HepG2 (cell line): Measurements from ENCODE around the gene TULP4. TPM values are rescaled to one million over a fixed set of nuclear protein-coding genes. Genes with fewer than 3 reads are reported as not detected.

Source experiments
- ATAC-seq: fragments of 200-7000 bp; cut with Tn5 transposase; 3 replicates; pipeline ENCODE4 v1.9.1; 2020; ENCODE audit warnings: mild to moderate bottlenecking, moderate library complexity
- BruUV-seq: library from RNA; stranded (reverse); fragments of 400-500 nt; replicated peaks from 2 replicates; lab custom pipeline; 2021; lab: Mats Ljungman, UMichigan
- CTCF ChIA-PET: fragments of 300-600 bp; formaldehyde crosslinking; extraction: SDS; loops from one replicate; lab custom pipeline; 2021; ENCODE audit warnings: low total read pairs, inconsistent platforms, low intra/inter-chr PET ratio; lab: Yijun Ruan, JAX
- POLR2A ChIA-PET: fragments of 350-600 bp; sonication (Branson Sonifier 250); formaldehyde crosslinking; loops from one replicate; lab custom pipeline; 2020; ENCODE audit warnings: antibody characterized with exemption, inconsistent platforms; lab: Yijun Ruan, JAX
- DNase-seq: peaks from one replicate; pipeline ENCODE4 v3.0.0-alpha.2; 2015; ENCODE audit warnings: low spot score
- FAIRE-seq: peaks from 3 replicates; lab custom pipeline; 2011; peaks lifted over from hg19 to GRCh38; lab: Jason Lieb, UNC
- H2AFZ ChIP-seq: one replicate; pipeline ENCODE4 v1.6.1; 2011; ENCODE audit warnings: low read length, inconsistent platforms
- H3K27ac ChIP-seq: fragments of 300-600 bp; 3 replicates; pipeline ENCODE4 v1.8.0; 2011; ENCODE audit warnings: mixed run types, mild to moderate bottlenecking, mixed read lengths, low read length, inconsistent platforms; ENCODE audit not compliant: insufficient read depth; ENCODE audit errors: extremely low read length
- H3K27me3 ChIP-seq, 2 experiments: fragments of 200-600 bp in 1 of 2; 2 replicates in 1 of 2; 3 replicates in 1 of 2; pipeline versions ENCODE4 v1.6.0 to v1.8.0; 2011; ENCODE audit warnings: low read length in 2 of 2, mild to moderate bottlenecking in 2 of 2, moderate library complexity in 2 of 2, inconsistent platforms in 1 of 2; ENCODE audit not compliant: insufficient read depth in 2 of 2, control insufficient read depth in 1 of 2
- H3K36me3 ChIP-seq, 2 experiments: fragments of 200-600 bp in 1 of 2; replicated peaks in 1 of 2; 2 replicates in 1 of 2; 3 replicates in 1 of 2; pipeline versions ENCODE4 v1.5.1 to v1.8.0; 2011; ENCODE audit warnings: low read length in 2 of 2, inconsistent platforms in 1 of 2; ENCODE audit not compliant: insufficient read depth in 2 of 2, control insufficient read depth in 1 of 2
- H3K4me1 ChIP-seq: 2 replicates; pipeline ENCODE4 v1.5.1; 2012; ENCODE audit warnings: low read length, inconsistent platforms; ENCODE audit not compliant: insufficient read depth
- H3K4me2 ChIP-seq: 2 replicates; pipeline ENCODE4 v1.6.0; 2011; ENCODE audit warnings: low read depth, low read length, inconsistent platforms
- H3K4me3 ChIP-seq, 3 experiments: fragments of 200-600 bp in 1 of 3; sonication (generic), shearing (Covaris generic) in 1 of 3; replicated peaks in 1 of 3; 2 replicates each; pipeline ENCODE4 v1.5.1; 2011 to 2016; ENCODE audit warnings: low read length in 3 of 3, inconsistent platforms in 2 of 3, low read depth in 2 of 3, mild to moderate bottlenecking in 2 of 3, control low read depth in 1 of 3, mixed read lengths in 1 of 3; ENCODE audit not compliant: insufficient read depth in 1 of 3
- H3K79me2 ChIP-seq: one replicate; pipeline ENCODE4 v1.6.1; 2011; ENCODE audit warnings: low read length, inconsistent platforms; ENCODE audit not compliant: insufficient read depth
- H3K9ac ChIP-seq: 2 replicates; pipeline ENCODE4 v1.6.0; 2011; ENCODE audit warnings: mild to moderate bottlenecking, low read depth, low read length, inconsistent platforms; ENCODE audit not compliant: insufficient read depth
- H3K9me3 ChIP-seq: 2 replicates; pipeline ENCODE4 v1.5.1; 2012; ENCODE audit warnings: mild to moderate bottlenecking, low read length
- H4K20me1 ChIP-seq: 2 replicates; pipeline ENCODE4 v1.6.0; 2011; ENCODE audit warnings: inconsistent platforms, mild to moderate bottlenecking, low read length, moderate library complexity; ENCODE audit not compliant: insufficient read depth
- ARNT ChIP-seq: fragments of 450-650 bp; IDR thresholded peaks from 2 replicates; pipeline ENCODE4 v1.6.1; 2017
- FIP1L1 ChIP-seq: fragments of 200-400 bp; formaldehyde crosslinking; IDR thresholded peaks from 2 replicates; pipeline ENCODE4 v1.6.1; 2018; ENCODE audit warnings: low read depth, mild to moderate bottlenecking, low read length, moderate library complexity, borderline replicate concordance; ENCODE audit not compliant: insufficient read depth
- HNRNPL ChIP-seq: fragments of 200-400 bp; formaldehyde crosslinking; IDR thresholded peaks from 2 replicates; pipeline ENCODE4 v1.6.1; 2017; ENCODE audit warnings: mild to moderate bottlenecking, low read depth, low read length
- POLR2G ChIP-seq: fragments of 200-400 bp; formaldehyde crosslinking; IDR thresholded peaks from 2 replicates; pipeline ENCODE4 v1.6.1; 2018; ENCODE audit warnings: mild to moderate bottlenecking, low read depth, low read length, moderate library complexity
- SCMH1 ChIP-seq: sonication (generic); formaldehyde crosslinking; IDR thresholded peaks from 2 replicates; pipeline ENCODE4 v1.9.0; 2021; ENCODE audit warnings: missing genetic modification reagents, mild to moderate bottlenecking, borderline replicate concordance
- WGBS: methylation state at CpG from one replicate; pipeline ENCODE4 v1.1.6; 2017; ENCODE audit warnings: low lambda C conversion rate; 5-methylcytosine and 5-hydroxymethylcytosine counted together
- in situ Hi-C: cut with HindIII; loops from 2 replicates; pipeline ENCODE4 v1.10.0; 2017; ENCODE audit warnings: low pct_unique_long_range_greater_than_20kb; ENCODE audit not compliant: extremely low pct_ligation_motif_present
- intact Hi-C: fragments of 100-400 bp; cut with micrococcal nuclease; formaldehyde crosslinking; loops from one replicate; pipeline ENCODE4 v1.10.0; 2022; ENCODE audit not compliant: unreplicated experiment
- polyA plus RNA-seq, 8 experiments: library from polyadenylated mRNA; depleted of rRNA in 3 of 8; stranded (reverse) in 7 of 8; unstranded in 1 of 8; fragments of >200 nt; fragmentation: Illumina TruSeq in 4 of 8; extraction: Trizol in 4 of 8; gene quantifications; 2 replicates each; pipeline versions ENCODE4 v1.2.1 to v1.2.3, GENCODE V29; 2011 to 2016; ENCODE audit warnings: low read depth in 4 of 8, missing spikeins in 1 of 8, mixed read lengths in 1 of 8; ENCODE audit not compliant: insufficient read depth in 1 of 8
- total RNA-seq, 5 experiments: library from RNA; depleted of rRNA; stranded (reverse); fragments of >200 nt; fragmentation: Illumina TruSeq; extraction: Trizol; gene quantifications; 2 replicates each; pipeline ENCODE4 v1.2.3, GENCODE V29; 2016; ENCODE audit warnings: low read depth in 1 of 5
- TF ChIP-seq, protein P1 (sequence below): sonication (generic); formaldehyde crosslinking; IDR thresholded peaks from 2 replicates; pipeline ENCODE4 v1.4.0; 2020; ENCODE audit warnings: mild to moderate bottlenecking, missing genetic modification reagents
- TF ChIP-seq, protein P2 (sequence below): sonication (generic); formaldehyde crosslinking; IDR thresholded peaks from 2 replicates; pipeline ENCODE4 v1.4.0; 2020; ENCODE audit warnings: missing genetic modification reagents

TULP4 gene
- total and polyA plus RNA-seq, 2 of the 13 experiments (the other 11 are each of a cell fraction or from before 2014, with no cell fraction given), result 21.1 to 122 TPM

DNA sequence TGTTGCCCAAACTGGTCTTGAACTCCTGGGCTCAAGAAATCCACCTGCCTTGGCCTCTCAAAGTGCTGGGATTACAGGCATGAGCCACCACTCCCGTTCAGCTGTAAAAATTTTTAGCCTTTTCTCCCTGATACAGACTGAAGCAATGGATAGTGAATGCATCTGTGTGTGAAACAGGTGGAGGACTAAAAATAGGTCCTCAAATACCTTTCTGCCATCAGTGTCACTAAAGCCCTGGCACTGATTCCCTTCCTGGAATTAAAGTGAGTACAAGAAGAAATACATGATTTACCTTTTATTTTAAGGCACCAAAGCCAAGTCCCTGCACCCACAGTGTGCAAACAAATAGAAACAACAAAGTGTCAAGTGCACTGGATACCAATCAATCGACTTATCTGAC lies 25.1 kb downstream of the TULP4 start:
- ATAC-seq, result no peak
- WGBS, result 81% methylated on average over 2 of the region's 2 CpGs
- TF ChIP-seq FIP1L1, result no peak
- TF ChIP-seq, protein P1, sequence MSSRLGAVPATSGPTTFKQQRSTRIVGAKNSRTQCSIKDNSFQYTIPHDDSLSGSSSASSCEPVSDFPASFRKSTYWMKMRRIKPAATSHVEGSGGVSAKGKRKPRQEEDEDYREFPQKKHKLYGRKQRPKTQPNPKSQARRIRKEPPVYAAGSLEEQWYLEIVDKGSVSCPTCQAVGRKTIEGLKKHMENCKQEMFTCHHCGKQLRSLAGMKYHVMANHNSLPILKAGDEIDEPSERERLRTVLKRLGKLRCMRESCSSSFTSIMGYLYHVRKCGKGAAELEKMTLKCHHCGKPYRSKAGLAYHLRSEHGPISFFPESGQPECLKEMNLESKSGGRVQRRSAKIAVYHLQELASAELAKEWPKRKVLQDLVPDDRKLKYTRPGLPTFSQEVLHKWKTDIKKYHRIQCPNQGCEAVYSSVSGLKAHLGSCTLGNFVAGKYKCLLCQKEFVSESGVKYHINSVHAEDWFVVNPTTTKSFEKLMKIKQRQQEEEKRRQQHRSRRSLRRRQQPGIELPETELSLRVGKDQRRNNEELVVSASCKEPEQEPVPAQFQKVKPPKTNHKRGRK (CRISPR knock-in tag), result no peak
- TF ChIP-seq, protein P2, sequence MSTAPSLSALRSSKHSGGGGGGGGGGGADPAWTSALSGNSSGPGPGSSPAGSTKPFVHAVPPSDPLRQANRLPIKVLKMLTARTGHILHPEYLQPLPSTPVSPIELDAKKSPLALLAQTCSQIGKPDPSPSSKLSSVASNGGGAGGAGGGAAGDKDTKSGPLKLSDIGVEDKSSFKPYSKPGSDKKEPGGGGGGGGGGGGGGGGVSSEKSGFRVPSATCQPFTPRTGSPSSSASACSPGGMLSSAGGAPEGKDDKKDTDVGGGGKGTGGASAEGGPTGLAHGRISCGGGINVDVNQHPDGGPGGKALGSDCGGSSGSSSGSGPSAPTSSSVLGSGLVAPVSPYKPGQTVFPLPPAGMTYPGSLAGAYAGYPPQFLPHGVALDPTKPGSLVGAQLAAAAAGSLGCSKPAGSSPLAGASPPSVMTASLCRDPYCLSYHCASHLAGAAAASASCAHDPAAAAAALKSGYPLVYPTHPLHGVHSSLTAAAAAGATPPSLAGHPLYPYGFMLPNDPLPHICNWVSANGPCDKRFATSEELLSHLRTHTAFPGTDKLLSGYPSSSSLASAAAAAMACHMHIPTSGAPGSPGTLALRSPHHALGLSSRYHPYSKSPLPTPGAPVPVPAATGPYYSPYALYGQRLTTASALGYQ, result no peak
- no peak for TF ChIP-seq SCMH1 (CRISPR knock-in tag)
- no peak for TF ChIP-seq ARNT
- TF ChIP-seq HNRNPL, result no peak
- TF ChIP-seq POLR2G, result no peak
- H4K20me1 ChIP-seq, result peaks cover 10% of the 10 kb centered on the region
- H3K9ac ChIP-seq, result no peak overlapping the region
- ChIA-PET CTCF (no interaction called here), POLR2A (interaction anchor here (1.2 kb wide), 1 partner anchor 106 kb away, joined by 3 read pairs; no protein-coding TSS in a partner anchor)
- no peak for DNase-seq
- in situ Hi-C loops, result no loop called here
- H3K4me3 ChIP-seq, result no peak overlapping the region
- H3K27ac ChIP-seq, result peak overlapping the region; percentile 67
- intact Hi-C loops, result no loop called here
- peaks cover 66% of the 10 kb centered on the region for H3K79me2 ChIP-seq
- FAIRE-seq, result no peak
- peaks cover 58% of the 10 kb centered on the region for H3K4me1 ChIP-seq
- no peak overlapping the region for H3K4me2 ChIP-seq
- H3K36me3 ChIP-seq, result peaks cover 0 to 12% of the 10 kb centered on the region in 2 experiments; a peak in 2 of 5 replicates
- BruUV-seq, result no TSS peak
- H3K27me3 ChIP-seq, result no peaks in the 10 kb centered on the region
- H2AFZ ChIP-seq, result no peak overlapping the region
- no peaks in the 10 kb centered on the region for H3K9me3 ChIP-seq
